ENCODE results near the gene SLC25A40.

Gene SLC25A40

DNA sequence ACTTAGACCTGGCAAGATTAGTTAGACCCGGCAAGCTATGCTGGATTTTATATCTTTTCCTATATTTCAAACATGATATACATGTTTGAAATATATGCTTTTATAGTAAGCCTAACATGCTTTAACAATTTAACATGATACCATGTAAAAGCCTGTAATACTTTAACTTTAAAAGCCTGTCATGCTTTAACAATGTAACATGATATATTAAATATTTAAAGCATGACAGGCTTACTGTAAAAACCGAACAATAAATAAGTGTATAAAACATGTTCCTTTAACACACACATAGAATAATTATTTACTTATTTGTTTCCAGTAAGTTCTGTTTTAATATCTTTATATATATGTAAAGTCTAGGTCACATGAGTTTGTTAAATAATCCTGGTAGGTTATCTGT is 65.4 kb downstream of the SLC25A40 start:
- no peak for DNase-seq (ENCODE audit: low read depth, low spot score)
- no peak overlapping the region for H3K4me3 ChIP-seq (ENCODE audit: low read length)

DNA sequence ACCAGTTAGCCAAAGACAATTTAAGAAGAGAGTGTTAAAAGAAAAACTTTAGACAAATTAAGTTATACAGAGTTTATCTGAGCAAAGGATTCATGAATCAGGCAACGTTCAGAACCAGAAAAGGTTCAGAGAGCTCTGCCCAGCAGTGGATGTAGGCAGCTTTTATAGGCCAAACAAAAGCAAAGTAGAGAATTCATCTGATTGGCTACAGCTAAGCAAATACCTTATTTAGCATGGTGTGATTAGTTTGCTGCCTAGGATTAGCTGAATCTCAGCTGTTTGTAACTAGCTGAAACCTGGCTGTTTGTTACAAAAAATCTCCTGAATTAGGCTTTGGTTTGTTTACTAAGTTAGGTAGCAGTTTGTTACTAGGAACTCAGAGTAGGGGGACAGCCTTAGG is 66.0 kb downstream of the SLC25A40 start:
- H3K4me3 ChIP-seq (ENCODE audit: low read length) = no peak overlapping the region

DNA sequence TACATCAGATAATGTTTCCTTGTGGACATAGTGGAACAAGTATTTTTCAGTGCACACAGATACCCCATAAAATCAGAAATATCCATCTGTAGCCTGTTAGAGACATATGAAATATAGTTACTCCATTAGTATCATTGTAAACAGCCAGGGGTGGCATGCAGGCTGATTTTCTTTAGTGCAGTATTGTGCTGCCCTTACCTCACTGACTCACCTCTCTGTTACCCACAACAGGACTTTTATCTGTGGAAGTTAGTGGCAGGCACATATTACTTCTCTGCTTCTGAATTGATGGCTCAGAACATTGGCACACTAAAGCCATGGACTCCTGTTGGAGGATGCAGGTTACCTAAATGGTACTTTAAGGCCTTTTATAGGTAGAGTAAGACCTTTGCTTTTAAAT is 70.0 kb downstream of the SLC25A40 start:
- no peak for DNase-seq (ENCODE audit: low read depth, low spot score)
- no peak overlapping the region for H3K4me3 ChIP-seq (ENCODE audit: low read length)

More for the DNA sequence above, 66.0 kb downstream of the SLC25A40 start:
- DNase-seq (ENCODE audit: low read depth, low spot score) = no peak

DNA sequence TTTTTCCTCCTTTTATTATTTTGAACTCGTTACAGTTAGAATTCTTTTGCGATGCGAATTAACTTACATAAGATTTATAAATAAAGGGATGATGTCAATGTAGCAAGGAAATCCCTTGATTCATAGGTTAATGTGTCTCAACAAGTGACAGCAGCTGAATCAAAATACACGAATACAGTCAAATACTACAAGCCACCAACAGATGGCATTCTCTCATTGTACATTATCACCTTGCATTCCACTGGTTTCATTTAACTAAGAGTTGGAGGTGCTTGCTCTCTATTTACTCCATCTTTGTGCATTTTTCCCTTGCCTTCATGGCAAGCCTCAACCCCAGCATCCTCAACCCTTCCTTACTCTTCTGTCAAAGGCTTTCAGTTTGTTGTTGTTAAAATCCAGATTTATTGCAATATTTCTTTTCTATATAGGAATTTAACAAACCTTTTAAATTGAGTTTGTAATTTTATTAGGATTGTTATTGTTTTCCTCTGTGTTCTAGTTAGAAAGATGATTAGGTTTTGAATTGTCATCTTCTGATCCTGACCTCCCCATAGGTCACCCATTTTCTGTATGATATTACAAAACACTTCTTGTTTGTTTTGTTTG is 78.3 kb downstream of the SLC25A40 start:
- peak; percentile 58 for DNase-seq (ENCODE audit: low read depth, low spot score)
- H3K4me3 ChIP-seq (ENCODE audit: low read length) = no peak overlapping the region

DNA sequence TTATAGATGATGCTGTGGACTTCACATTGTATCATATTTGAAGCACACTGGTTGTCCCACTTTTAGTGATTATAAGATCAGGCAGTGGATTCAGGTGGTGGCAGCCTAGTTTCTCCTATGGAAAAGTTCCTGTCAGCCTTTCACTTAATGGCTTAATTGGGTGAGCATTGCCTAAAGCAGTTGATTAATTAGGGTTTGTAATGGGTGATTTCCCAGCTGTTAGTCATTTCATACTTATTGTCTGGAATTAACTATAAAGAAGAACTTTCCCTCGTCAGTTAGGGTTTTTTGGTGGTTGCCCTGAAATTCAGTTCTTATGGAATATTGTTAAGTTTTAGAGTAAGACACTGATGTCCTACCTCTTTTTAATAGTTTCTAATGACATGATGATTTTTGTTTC is 78.8 kb downstream of the SLC25A40 start:
- no peak overlapping the region for H3K4me3 ChIP-seq (ENCODE audit: low read length)
- no peak for DNase-seq (ENCODE audit: low read depth, low spot score)

DNA sequence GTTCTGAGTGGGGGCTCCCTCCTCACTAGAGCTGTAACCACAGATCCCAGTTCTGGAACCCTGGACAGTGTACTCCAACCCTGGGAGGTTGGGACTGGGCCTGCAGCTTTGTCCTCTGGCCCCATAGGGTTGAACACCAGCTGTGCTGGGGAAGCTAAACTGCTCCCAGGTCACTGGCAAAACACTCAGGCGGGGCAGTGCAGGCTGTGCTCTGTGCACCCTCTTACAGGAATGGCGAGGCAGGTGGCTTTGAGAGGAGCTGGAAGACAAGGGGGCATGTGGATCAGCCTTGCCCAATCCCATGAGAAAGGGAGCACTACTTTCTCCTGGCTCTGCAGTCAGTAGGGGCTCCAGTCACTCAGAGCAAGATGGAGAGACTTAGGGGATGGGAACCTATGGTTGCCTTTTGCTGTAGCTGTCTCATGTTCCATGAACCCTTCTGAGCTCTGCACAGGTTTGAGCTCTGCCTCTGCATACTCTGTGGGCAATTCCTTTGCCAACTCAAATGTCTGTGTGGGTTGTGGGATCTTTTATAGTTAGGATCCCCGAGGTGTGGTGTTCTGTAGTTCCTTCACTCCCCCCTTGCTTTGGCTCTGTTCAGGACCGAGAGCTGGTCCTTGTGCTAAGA is 90.7 kb downstream of the SLC25A40 start:
- no peak overlapping the region for H3K4me3 ChIP-seq (ENCODE audit: low read length)
- DNase-seq (ENCODE audit: low read depth, low spot score) = no peak

DNA sequence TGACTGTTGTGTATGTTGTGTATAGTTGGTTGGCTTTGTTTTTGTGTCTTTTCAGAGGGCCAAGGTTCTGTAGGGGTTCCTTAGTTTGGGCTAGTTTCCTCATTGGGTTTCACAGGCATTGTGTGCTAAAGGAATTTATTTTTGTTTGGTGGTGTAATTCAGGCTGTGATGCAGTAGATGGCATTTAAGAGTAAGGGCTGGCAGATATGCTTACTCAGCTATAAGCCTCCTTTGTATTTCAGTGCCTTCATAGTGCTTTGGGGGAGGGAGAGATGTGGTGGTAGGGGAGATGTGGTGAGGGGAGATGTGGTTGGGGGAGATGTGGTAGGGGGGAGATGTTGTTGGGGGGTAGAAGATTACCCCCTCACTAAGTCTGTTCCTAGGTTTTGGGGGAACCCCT is 91.7 kb downstream of the SLC25A40 start:
- H3K4me3 ChIP-seq (ENCODE audit: low read length) = no peak overlapping the region
- peak; percentile 7 for DNase-seq (ENCODE audit: low read depth, low spot score)
